Midbrain (tissue), 1 donor: ENCODE data around the gene KNCN.

Source experiments
- DNase-seq: peaks from one replicate; lab custom pipeline; 2025; lab: John Stamatoyannopoulos, UW

KNCN gene

GRCh38 chr1:46503421-46503820 lies 48.0 kb downstream of the KNCN start:
- DNase-seq: no peak

- no peak for DNase-seq
Observed at GRCh38 chr1:46501528-46501927, 49.9 kb downstream of the KNCN start.

- no peak for DNase-seq
Observed at GRCh38 chr1:46497665-46498064, 53.8 kb downstream of the KNCN start.

- no peak for DNase-seq
Observed at GRCh38 chr1:46497020-46497419, 54.4 kb downstream of the KNCN start.

GRCh38 chr1:46496505-46496904 lies 54.9 kb downstream of the KNCN start:
- no peak for DNase-seq

- no peak for DNase-seq
Observed at GRCh38 chr1:46495778-46496177, 55.7 kb downstream of the KNCN start.
